GM21515 (cell line): Measurements from ENCODE around the gene ERICH6.
A peak's percentile ranks its signal among the peaks of the same experiment; 100 is the strongest.

Experiments
- ATAC-seq: cut with Tn5 transposase; IDR thresholded peaks from one replicate; pipeline ENCODE4 v1.9.1; 2021; ENCODE audit not compliant: unreplicated experiment

Gene ERICH6

DNA sequence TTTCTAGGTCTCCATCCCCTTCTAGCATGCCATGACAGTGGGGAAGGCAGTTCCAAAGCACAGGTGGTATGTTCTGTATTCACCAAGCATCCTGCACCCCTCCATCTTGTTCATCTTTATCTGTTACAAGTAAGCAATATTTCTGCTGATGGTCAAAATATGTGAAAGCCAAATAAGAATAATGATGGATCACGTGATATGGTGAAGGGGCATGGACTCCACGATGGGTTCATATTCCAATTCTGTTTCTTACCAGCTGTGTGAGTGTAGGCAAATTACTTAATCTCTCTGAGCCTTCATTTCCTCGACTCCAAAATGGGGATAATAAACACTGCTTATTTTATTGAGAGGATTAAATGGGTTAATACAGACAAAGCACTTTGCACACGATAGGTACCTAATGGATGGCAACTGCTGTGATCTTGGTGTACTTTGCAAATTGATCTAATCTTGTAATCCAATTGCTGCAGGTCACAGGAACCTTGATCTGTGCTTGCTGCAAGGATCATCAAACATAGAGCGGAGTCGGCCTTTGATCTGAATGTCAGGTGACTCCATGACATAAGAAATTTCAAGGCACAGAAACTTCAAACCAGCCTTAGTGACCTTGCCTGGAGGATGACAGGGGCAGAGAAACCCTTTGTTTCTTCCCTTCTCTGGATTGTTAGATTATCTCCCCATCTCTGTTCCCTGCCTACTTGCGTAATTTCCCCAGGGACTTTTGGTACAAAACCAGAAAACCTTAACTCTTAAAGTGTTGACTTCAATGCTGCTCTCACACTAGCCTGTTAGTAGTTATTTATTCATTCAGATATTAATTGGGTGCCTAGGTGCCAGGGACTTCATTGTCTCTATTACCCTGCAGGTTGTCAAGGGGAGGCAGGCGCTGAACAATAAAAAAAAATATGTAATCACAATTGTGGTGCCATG lies 33.4 kb upstream of the ERICH6 start:
- ATAC-seq, result no peak

DNA sequence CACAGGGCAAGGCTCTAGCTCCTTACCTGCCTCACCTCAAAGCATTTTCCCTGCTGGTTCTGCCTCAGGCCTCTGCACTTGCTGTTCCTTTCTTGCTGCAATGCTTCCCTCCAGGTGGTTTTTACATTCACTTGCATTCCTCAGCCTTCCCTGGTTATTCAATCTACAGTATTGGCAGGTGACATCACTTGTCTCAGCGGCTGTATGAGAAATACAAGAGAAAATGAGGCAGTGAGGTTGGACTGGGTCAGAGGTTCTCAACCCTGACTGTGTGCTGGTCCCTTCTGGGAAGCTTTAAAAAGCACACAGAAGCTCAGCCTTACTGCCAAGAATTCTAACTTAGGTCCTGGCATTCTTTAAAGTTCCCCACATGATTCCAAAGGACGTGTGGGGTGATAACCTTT lies 32.6 kb upstream of the ERICH6 start:
- no peak for ATAC-seq

- ATAC-seq, result no peak
These were observed 31.0 kb upstream of the ERICH6 start for GRCh38 chr3:150734795-150735119.

GRCh38 chr3:150733936-150734794 lies 30.4 kb upstream of the ERICH6 start:
- ATAC-seq, result no peak

DNA sequence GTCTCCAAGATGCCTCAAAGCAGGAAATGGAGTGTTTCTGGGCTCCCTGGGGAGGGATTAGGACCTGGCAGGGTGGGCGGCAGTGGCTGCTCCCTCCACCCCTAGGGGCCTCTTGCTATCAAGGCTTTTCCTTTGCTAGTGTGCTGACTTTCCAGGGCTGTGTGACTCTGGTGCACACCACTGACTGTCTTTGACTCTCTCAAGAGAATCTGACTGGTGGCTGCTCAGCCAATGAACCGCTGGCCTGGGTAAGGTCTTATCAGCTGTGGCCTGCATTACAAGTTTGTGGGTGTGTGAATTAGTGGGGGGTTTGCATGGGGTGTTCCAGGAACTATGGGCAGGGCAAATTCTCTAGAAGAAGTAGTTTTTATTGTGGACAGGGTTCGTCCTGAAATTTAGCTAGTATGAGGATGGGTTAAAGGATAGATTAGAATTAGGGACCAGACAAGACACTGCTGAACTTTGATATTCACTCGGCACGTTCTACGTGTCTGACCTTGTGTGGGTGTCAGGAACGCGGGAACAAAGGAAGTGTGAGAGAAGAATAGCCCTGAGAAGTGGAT lies 29.7 kb upstream of the ERICH6 start:
- ATAC-seq, result no peak

DNA sequence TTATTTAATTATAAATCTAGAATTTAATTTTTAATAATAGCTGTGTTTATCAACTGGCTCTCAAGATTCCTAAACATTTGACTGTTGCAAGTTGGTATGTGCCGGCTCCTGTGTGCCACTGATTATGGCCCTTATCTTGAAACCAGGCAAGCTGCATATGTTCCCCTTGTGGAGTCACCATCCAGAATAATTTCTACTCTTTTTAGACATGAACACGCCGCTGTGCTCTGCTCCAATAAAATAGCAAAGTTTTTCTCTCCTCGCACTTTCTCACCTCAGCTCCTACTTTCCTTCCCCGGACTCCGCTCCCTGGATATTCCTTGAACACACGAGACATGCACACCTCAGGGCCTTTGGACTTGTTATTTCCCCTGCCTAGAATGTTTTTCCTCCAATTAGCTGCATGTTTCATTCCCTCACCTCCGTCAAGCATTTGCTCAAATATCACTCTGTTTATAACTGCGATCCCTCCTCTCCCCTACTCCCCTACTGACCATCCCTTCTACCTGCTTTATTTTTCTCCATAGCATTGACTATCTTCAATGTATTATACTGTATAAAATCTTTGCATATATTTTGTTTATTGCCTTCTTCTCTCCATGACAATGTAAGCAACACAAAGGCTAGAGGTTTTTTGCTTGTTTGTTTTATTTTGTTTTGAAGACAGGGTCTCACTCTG lies 26.1 kb upstream of the ERICH6 start:
- ATAC-seq, result no peak

GRCh38 chr3:150727653-150728502 lies 24.2 kb upstream of the ERICH6 start:
- ATAC-seq, result no peak

- ATAC-seq, result no peak
These were observed 21.8 kb upstream of the ERICH6 start for GRCh38 chr3:150725548-150725947.

DNA sequence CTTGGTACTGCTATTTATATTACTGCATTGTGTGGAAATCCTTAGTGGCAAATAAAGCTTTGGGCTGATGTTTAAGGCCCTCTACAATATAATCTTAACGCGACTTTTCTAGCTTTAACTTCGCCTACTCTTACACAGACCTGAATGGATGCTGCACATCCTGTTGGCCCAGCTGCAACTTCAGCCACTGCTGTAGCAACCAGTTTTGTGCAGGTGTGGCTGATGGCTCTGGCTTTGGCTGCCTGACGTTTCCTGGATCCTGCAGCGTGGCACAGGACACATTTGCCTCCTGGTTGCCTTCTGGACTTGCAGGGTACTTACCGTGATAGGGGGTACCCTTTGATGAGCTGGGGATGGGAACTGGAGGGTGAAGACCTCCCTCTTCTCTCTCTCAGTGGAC lies 20.2 kb upstream of the ERICH6 start:
- no peak for ATAC-seq

GRCh38 chr3:150722267-150722666 lies 18.5 kb upstream of the ERICH6 start:
- ATAC-seq, result no peak

GRCh38 chr3:150721285-150722130 lies 17.8 kb upstream of the ERICH6 start:
- ATAC-seq, result peak; percentile 64

DNA sequence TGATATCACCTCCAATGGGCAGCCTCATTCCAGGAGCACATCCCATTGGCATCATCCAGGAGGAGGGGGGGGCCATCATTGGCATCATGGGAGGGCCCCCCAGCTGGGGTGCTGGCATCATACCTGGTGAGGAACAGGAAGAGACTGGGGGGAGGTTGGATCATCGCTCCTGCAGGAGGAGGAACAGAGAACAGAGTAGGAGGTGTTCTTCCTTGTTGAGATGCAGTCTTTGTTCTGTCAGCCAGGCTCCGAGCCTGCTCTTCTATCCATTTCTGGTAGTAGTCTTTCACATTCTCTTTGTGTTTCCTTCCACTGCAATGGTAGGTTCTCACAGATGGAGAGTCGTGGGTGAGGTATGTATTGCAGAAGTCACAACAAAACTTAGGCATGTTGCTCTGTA lies 16.7 kb upstream of the ERICH6 start:
- no peak for ATAC-seq

DNA sequence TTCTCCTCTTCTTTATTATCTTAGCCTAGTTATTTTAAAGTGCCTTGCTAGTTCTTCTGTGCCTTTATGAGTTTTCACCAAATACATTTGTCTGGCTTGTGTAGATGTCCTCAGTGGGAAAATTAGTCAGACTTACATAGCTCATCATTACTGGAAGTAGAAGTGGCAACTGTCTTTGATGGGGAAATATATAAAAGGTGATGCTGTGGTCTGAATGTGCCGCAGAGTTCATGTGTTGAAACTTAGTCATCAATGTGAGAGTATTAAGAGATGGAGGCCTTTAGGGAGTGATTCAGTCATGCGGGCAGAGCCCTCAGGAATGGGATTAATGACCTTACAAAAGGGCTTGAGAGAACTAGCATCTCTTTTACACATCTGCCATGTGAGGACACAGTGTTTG lies 6.4 kb upstream of the ERICH6 start:
- ATAC-seq, result no peak

- ATAC-seq, result peak; percentile 42
These were observed 393 bp downstream of the ERICH6 start for GRCh38 chr3:150703299-150703755.

- ATAC-seq, result no peak
These were observed 4.6 kb downstream of the ERICH6 start for GRCh38 chr3:150699068-150699639.

GRCh38 chr3:150697646-150698045 lies 6.1 kb downstream of the ERICH6 start:
- ATAC-seq, result no peak

- no peak for ATAC-seq
These were observed 12.2 kb downstream of the ERICH6 start for GRCh38 chr3:150691414-150692040.

DNA sequence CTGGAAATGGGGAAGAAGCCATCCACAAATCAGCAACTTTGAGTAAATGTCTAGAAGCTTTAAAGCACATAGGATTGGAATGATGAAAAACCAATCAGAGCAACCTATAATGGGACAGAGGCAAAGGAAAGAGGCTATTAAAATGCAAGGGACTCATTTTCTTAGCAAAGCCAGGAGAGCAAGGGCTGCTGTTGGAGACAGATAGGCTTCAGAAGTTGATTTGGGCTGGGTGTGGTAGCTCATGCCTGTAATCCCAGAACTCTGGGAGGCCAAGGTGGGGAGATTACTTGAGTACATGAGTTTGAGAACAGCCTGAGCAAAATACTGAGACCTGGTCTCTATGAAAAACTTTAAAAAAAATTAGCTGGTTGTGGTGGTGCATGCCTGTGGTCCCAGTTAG lies 16.1 kb downstream of the ERICH6 start:
- no peak for ATAC-seq
